Right lobe of liver (tissue), 6 donors: ENCODE data around the gene PER2. TPM values are rescaled to one million over a fixed set of nuclear protein-coding genes. Genes with fewer than 3 reads are reported as not detected.

ENCODE experiments used
- ATAC-seq, 4 donors: fragments of 200-7000 bp; cut with Tn5 transposase; one replicate each; pipeline ENCODE4 v1.9.1; 2020; ENCODE audit warnings: mild to moderate bottlenecking in 4 of 4, moderate library complexity in 4 of 4
- DNase-seq, 3 donors: peaks; one replicate each; pipeline ENCODE4 v3.0.0-alpha.2; 2020
- H3K27ac ChIP-seq, 3 donors: fragments of 200-600 bp; one replicate each; pipeline ENCODE4 v1.8.0; 2022
- H3K27me3 ChIP-seq, 2 donors: fragments of 200-600 bp; one replicate each; pipeline ENCODE4 v1.8.0; 2022
- H3K36me3 ChIP-seq, 4 donors: fragments of 200-600 bp; sonication (generic) in 1 of 4; one replicate each; pipeline versions ENCODE4 v1.5.1 to v1.8.0; 2017 to 2022; ENCODE audit warnings: control low read depth in 1 of 4
- H3K4me1 ChIP-seq, 4 donors: fragments of 200-600 bp; sonication (generic) in 1 of 4; one replicate each; pipeline versions ENCODE4 v1.5.1 to v1.8.0; 2017 to 2022; ENCODE audit warnings: control low read depth in 1 of 4
- H3K4me3 ChIP-seq, 3 donors: fragments of 200-600 bp; one replicate each; pipeline ENCODE4 v1.8.0; 2022
- H3K9me3 ChIP-seq, 4 donors: fragments of 200-600 bp; sonication (generic) in 1 of 4; one replicate each; pipeline versions ENCODE4 v1.5.1 to v1.8.0; 2017 to 2022; ENCODE audit warnings: control low read depth in 1 of 4
- CTCF ChIP-seq, 4 donors: fragments of 200-600 bp in 3 of 4; fragments of 450-650 bp in 1 of 4; IDR thresholded peaks; one replicate each; pipeline versions ENCODE4 v1.5.1 to v1.8.0; 2016 to 2022; ENCODE audit warnings: antibody characterized with exemption in 4 of 4, mild to moderate bottlenecking in 2 of 4
- POLR2A ChIP-seq: fragments of 450-650 bp; IDR thresholded peaks from one replicate; pipeline ENCODE4 v1.6.1; 2017; ENCODE audit warnings: antibody characterized with exemption, mild to moderate bottlenecking
- WGBS: methylation state at CpG from one replicate; pipeline ENCODE4 v1.1.6; 2018; ENCODE audit warnings: low coverage, low lambda C conversion rate; ENCODE audit not compliant: insufficient coverage; ENCODE audit errors: missing lambda C conversion rate; 5-methylcytosine and 5-hydroxymethylcytosine counted together
- intact Hi-C, 2 donors: fragments of 100-400 bp; cut with DNase I; formaldehyde crosslinking; loops; one replicate each; pipeline versions ENCODE4 v1.11.2 to v1.14.1; 2022
- total RNA-seq, 6 experiments: library from RNA; depleted of rRNA in 2 of 6; stranded (reverse); fragments of >200 nt in 2 of 6; fragmentation: NEBNext Ultra II Directional in 3 of 6; extraction: Animal tissue kit (Norgen Biotek cat#: 25700) in 3 of 6; gene quantifications; one replicate each; pipeline versions ENCODE4 v1.1.0 to v1.2.4, GENCODE V29; 2016 to 2023
- donor health status: DM: no; HTN: yes; CAD: no.
- donor health status: DM: no; HTN: no; CAD: no.
- donor health status: DM: no; HTN: no; CAD: no.
- donor health status: DM: no; HTN: yes; CAD: no.
- donor health status: DM: no; HTN: yes; CAD: no.

The PER2 gene
- total RNA-seq, 6 experiments from 2014 or later = 4.5 to 12.5 (median 6.1) TPM

- Histone ChIP-seq H3K9me3 (no peaks in the 10 kb centered on the region), H3K36me3 (peaks cover 0 to 22% (median 7%) of the 10 kb centered on the region in 4 donors), H3K4me3 (no peak overlapping the region), H3K4me1 (no peaks in the 10 kb centered on the region), H3K27me3 (no peaks in the 10 kb centered on the region), H3K27ac (no peak overlapping the region)
- TF ChIP-seq CTCF (IDR thresholded peaks at IDR 0.05) (no peak), POLR2A (no peak)
- ATAC-seq (peak; percentile 34 to 76 (median 48)), DNase-seq (peak in 2 of 3 donors; percentile 11 to 12)
- 77% methylated on average over 12 of the region's 13 CpGs for WGBS
- intact Hi-C loops = no loop called here
Observed at GRCh38 chr2:238247002-238247822, 41.2 kb downstream of the PER2 start.

- intact Hi-C loops = no loop called here
- no peaks in the 10 kb centered on the region for H3K27me3 ChIP-seq
- H3K4me1 ChIP-seq = peaks cover 0 to 4% (median 0%) of the 10 kb centered on the region in 4 donors
- 81% methylated on average over 5 of the region's 5 CpGs for WGBS
- no peak for TF ChIP-seq POLR2A
- TF ChIP-seq CTCF (IDR thresholded peaks at IDR 0.05) = no peak
- no peaks in the 10 kb centered on the region for H3K9me3 ChIP-seq
- no peak for ATAC-seq
- DNase-seq = no peak
- H3K36me3 ChIP-seq = peaks cover 0 to 9% (median 3%) of the 10 kb centered on the region in 4 donors
- H3K4me3 ChIP-seq = no peak overlapping the region
- no peak overlapping the region for H3K27ac ChIP-seq
Observed at GRCh38 chr2:238244151-238244550, 44.3 kb downstream of the PER2 start.

- H3K4me1 ChIP-seq = peaks cover 0 to 4% (median 0%) of the 10 kb centered on the region in 4 donors
- H3K27ac ChIP-seq = no peak overlapping the region
- H3K4me3 ChIP-seq = no peak overlapping the region
- peaks cover 0 to 6% (median 2%) of the 10 kb centered on the region in 4 donors for H3K36me3 ChIP-seq
- H3K27me3 ChIP-seq = no peaks in the 10 kb centered on the region
- TF ChIP-seq POLR2A (no peak), CTCF (IDR thresholded peaks at IDR 0.05) (no peak)
- 88% methylated on average over 8 of the region's 10 CpGs for WGBS
- DNase-seq (peak in 1 of 3 donors; percentile 37), ATAC-seq (no peak)
- intact Hi-C loops = no loop called here
- H3K9me3 ChIP-seq = no peaks in the 10 kb centered on the region
Observed at GRCh38 chr2:238243496-238244076, 44.8 kb downstream of the PER2 start.

- Histone ChIP-seq H3K4me1 (peaks cover 0 to 4% (median 0%) of the 10 kb centered on the region in 4 donors), H3K27ac (no peak overlapping the region), H3K27me3 (no peaks in the 10 kb centered on the region), H3K36me3 (peaks cover 0 to 6% (median 2%) of the 10 kb centered on the region in 4 donors), H3K9me3 (no peaks in the 10 kb centered on the region), H3K4me3 (no peak overlapping the region)
- intact Hi-C loops = no loop called here
- TF ChIP-seq CTCF (IDR thresholded peaks at IDR 0.05) (no peak), POLR2A (no peak)
- no peak for DNase-seq
- no peak for ATAC-seq
- 59% methylated on average over 3 of the region's 7 CpGs for WGBS
Observed at GRCh38 chr2:238242731-238243495, 45.5 kb downstream of the PER2 start.
